HG03442 (cell line): Measurements from ENCODE around the gene DACH2.
"Not testable (repeated sequence)": the region's sequence is repeated elsewhere in the genome, so short reads cannot be mapped to it uniquely, and the experiment has no call there.

Experiments used
- ATAC-seq: cut with Tn5 transposase; IDR thresholded peaks from one replicate; pipeline ENCODE4 v1.9.1; 2021; ENCODE audit warnings: mild to moderate bottlenecking, moderate library complexity; ENCODE audit not compliant: unreplicated experiment

Gene DACH2

GRCh38 chrX:86148024-86148511, at the start of gene DACH2:
Gene DACH2 (plus strand): TSS chrX:86148451.
- peak; percentile 99 for ATAC-seq

GRCh38 chrX:86102341-86102740, 45.9 kb upstream of the DACH2 start:
- ATAC-seq, result no peak

- no peak for ATAC-seq
These were observed 45.2 kb upstream of the DACH2 start for GRCh38 chrX:86103061-86103460.

- ATAC-seq, result no peak
These were observed 43.7 kb upstream of the DACH2 start for GRCh38 chrX:86104526-86104925.

- ATAC-seq, result no peak
These were observed 26.3 kb upstream of the DACH2 start for GRCh38 chrX:86121916-86122315.

GRCh38 chrX:86133761-86134160, 14.5 kb upstream of the DACH2 start:
- no peak for ATAC-seq

- ATAC-seq, result no peak
These were observed 11.2 kb upstream of the DACH2 start for GRCh38 chrX:86137071-86137470.

GRCh38 chrX:86141786-86142185, 6.5 kb upstream of the DACH2 start:
- ATAC-seq, result no peak

GRCh38 chrX:86146102-86146501, 2.1 kb upstream of the DACH2 start:
- ATAC-seq, result no peak

GRCh38 chrX:86148594-86148993, 343 bp downstream of the DACH2 start:
- peak; percentile 1 for ATAC-seq

- ATAC-seq, result no peak
These were observed 868 bp downstream of the DACH2 start for GRCh38 chrX:86149119-86149518.

- ATAC-seq, result no peak
These were observed 6.3 kb downstream of the DACH2 start for GRCh38 chrX:86154553-86154952.

- ATAC-seq, result no peak
These were observed 23.1 kb downstream of the DACH2 start for GRCh38 chrX:86171366-86171765.

GRCh38 chrX:86178906-86179305, 30.7 kb downstream of the DACH2 start:
- no peak for ATAC-seq

- ATAC-seq, result not testable (repeated sequence)
These were observed 33.1 kb downstream of the DACH2 start for GRCh38 chrX:86181325-86181724.

- no peak for ATAC-seq
These were observed 44.6 kb downstream of the DACH2 start for GRCh38 chrX:86192827-86193226.

GRCh38 chrX:86194758-86195157, 46.5 kb downstream of the DACH2 start:
- no peak for ATAC-seq

- no peak for ATAC-seq
These were observed 47.1 kb downstream of the DACH2 start for GRCh38 chrX:86195343-86195742.

- no peak for ATAC-seq
These were observed 49.6 kb downstream of the DACH2 start for GRCh38 chrX:86197815-86198214.

GRCh38 chrX:86210772-86211171, 62.5 kb downstream of the DACH2 start:
- no peak for ATAC-seq

- ATAC-seq, result no peak
These were observed 67.0 kb downstream of the DACH2 start for GRCh38 chrX:86215260-86215659.

GRCh38 chrX:86237482-86237881, 89.2 kb downstream of the DACH2 start:
- ATAC-seq, result no peak

- ATAC-seq, result no peak
These were observed 93.3 kb downstream of the DACH2 start for GRCh38 chrX:86241547-86241946.

GRCh38 chrX:86263526-86263925, 115.3 kb downstream of the DACH2 start:
- no peak for ATAC-seq
